Measurements from ENCODE around the gene ARMC12. TPM values are rescaled to one million over a fixed set of nuclear protein-coding genes. Genes with fewer than 3 reads are reported as not detected.
A peak's percentile ranks its signal among the peaks of the same experiment; 100 is the strongest.

ARMC12 gene
- total and polyA plus RNA-seq, 2 of the 13 experiments (the other 11 are each of a cell fraction or from before 2014, with no cell fraction given): 1.3 TPM; not detected in 1

DNA sequence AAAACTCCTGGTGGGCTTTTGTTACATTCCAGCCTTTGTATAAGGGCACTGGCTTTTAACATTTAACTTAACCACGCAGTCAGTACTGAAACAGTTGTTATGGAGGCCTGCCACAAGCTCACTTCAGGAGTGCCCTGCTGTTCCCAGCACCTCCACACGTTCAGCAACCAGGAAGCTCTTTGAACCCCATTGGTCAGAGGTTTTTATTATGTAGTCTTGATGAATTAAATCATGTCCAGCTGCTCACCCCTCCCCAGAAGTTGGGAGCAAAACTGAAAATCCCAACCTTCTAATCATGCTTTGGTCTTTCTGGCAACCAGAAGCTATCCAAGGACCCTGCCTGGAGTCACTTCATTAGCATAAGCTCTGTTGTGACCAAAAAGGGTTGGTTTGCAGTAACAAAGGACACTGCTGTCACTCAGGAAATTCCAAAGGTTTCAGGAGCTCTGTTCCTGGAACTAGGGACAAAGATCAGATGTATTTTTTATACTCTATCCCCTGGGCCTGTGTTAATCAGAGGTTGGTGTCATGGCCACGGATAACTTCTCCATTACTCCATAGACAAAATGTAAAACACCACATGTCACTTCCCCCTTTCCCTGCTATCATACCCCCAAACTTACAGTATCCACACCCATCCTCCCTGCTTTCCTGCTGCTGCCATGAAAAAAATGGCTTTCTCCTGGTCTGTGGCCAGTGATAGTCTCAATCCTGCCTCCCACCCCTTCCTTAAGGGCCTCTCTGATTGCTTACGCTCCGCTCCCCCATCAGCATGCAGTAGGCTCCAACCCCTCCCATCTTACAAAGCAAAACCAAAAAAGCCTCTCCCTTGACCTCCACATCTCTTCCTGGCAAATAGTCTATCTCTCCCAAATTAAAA lies 3.1 kb downstream of the ARMC12 start (continued):
- no peak for TF ChIP-seq NFAT5 (CRISPR knock-in tag; IDR thresholded peaks at IDR 0.05)
- peak; percentile 31; the same call in 1 of the 2 replicates for TF ChIP-seq FOXO1 (CRISPR knock-in tag; IDR thresholded peaks at IDR 0.05)
- no peak for TF ChIP-seq NAIF1 (CRISPR knock-in tag; IDR thresholded peaks at IDR 0.05; ENCODE audit: borderline replicate concordance)
- TF ChIP-seq AKNA (CRISPR knock-in tag; IDR thresholded peaks at IDR 0.05; ENCODE audit: borderline replicate concordance): no peak
- peak; percentile 30; the same call in 1 of the 2 replicates for TF ChIP-seq ZNF503 (CRISPR knock-in tag; IDR thresholded peaks at IDR 0.05)
- peak; percentile 51; the same call in 1 of the 2 replicates for TF ChIP-seq KAT8 (CRISPR knock-in tag; IDR thresholded peaks at IDR 0.05)
- TF ChIP-seq ELF3 (CRISPR knock-in tag; IDR thresholded peaks at IDR 0.05): peak; percentile 86
- TF ChIP-seq CREM (IDR thresholded peaks at IDR 0.05): peak; percentile 35; the same call in 1 of the 2 replicates
- TF ChIP-seq CREM (CRISPR knock-in tag; IDR thresholded peaks at IDR 0.05): no peak
- no peak for TF ChIP-seq ZIK1 (CRISPR knock-in tag; IDR thresholded peaks at IDR 0.05; ENCODE audit: borderline replicate concordance, low read depth)
- TF ChIP-seq AKAP8 (CRISPR knock-in tag; IDR thresholded peaks at IDR 0.05): no peak
- TF ChIP-seq ARNT (IDR thresholded peaks at IDR 0.05): no peak
- TF ChIP-seq ZFP36 (IDR thresholded peaks at IDR 0.05; ENCODE audit: borderline replicate concordance, low read depth, low read length, partially characterized antibody): no peak
- TF ChIP-seq KLF6 (CRISPR knock-in tag; IDR thresholded peaks at IDR 0.05): no peak
- peak; percentile 64; the same call in 1 of the 2 replicates for TF ChIP-seq CHD4 (IDR thresholded peaks at IDR 0.05; ENCODE audit: borderline replicate concordance, low read length)
- no peak for TF ChIP-seq FLYWCH1 (CRISPR knock-in tag; IDR thresholded peaks at IDR 0.05)
- TF ChIP-seq SRF (IDR thresholded peaks at IDR 0.05; ENCODE audit: low read depth, low read length): peak; percentile 75

Measured in HepG2 (cell line).